Fibroblast of villous mesenchyme (primary cell): ENCODE data around the gene PNMA6E. TPM values are rescaled to one million over a fixed set of nuclear protein-coding genes. Genes with fewer than 3 reads are reported as not detected.

Experiments
- DNase-seq: peaks from one replicate; pipeline ENCODE4 v3.0.0-alpha.2; 2010; ENCODE audit warnings: low read depth
- H3K4me3 ChIP-seq: 2 replicates; pipeline ENCODE4 v1.5.1; 2011; ENCODE audit warnings: low read depth, mild to moderate bottlenecking, low read length
- CTCF ChIP-seq: IDR thresholded peaks from 2 replicates; pipeline ENCODE4 v1.5.1; 2012; ENCODE audit warnings: low read depth, mild to moderate bottlenecking, low read length; ENCODE audit not compliant: insufficient read depth
- total RNA-seq: library from RNA; depleted of rRNA; stranded (reverse); fragments of >200 nt; gene quantifications from 2 replicates; pipeline ENCODE4 v1.2.3, GENCODE V29; 2012

Gene PNMA6E
- total RNA-seq, 1 donor, result not detected

- H3K4me3 ChIP-seq, result no peak overlapping the region
- peak; percentile 74 for DNase-seq
- TF ChIP-seq CTCF, result peak; percentile 2
Observed at GRCh38 chrX:153381684-153382532, 19.2 kb downstream of the PNMA6E start.

- no peak overlapping the region for H3K4me3 ChIP-seq
- no peak for DNase-seq
- TF ChIP-seq CTCF, result no peak
Observed at GRCh38 chrX:153380691-153381090, 20.5 kb downstream of the PNMA6E start.

- no peak overlapping the region for H3K4me3 ChIP-seq
- no peak for TF ChIP-seq CTCF
- DNase-seq, result no peak
Observed at GRCh38 chrX:153379971-153380581, 21.1 kb downstream of the PNMA6E start.

GRCh38 chrX:153379508-153379907 lies 21.6 kb downstream of the PNMA6E start:
- no peak overlapping the region for H3K4me3 ChIP-seq
- no peak for DNase-seq
- TF ChIP-seq CTCF, result no peak

GRCh38 chrX:153378607-153379006 lies 22.5 kb downstream of the PNMA6E start:
- no peak for TF ChIP-seq CTCF
- DNase-seq, result no peak
- no peak overlapping the region for H3K4me3 ChIP-seq

- H3K4me3 ChIP-seq, result no peak overlapping the region
- TF ChIP-seq CTCF, result no peak
- DNase-seq, result no peak
Observed at GRCh38 chrX:153377727-153378126, 23.4 kb downstream of the PNMA6E start.
